ENCODE results near the gene ADCY10.

ADCY10 gene

GRCh38 chr1:167776151-167776550 lies 137.8 kb downstream of the ADCY10 start:
- DNase-seq: no peak

GRCh38 chr1:167775178-167775577 lies 138.8 kb downstream of the ADCY10 start:
- no peak for DNase-seq

- DNase-seq: no peak
Observed at GRCh38 chr1:167774710-167775109, 139.2 kb downstream of the ADCY10 start.

GRCh38 chr1:167773516-167773915 lies 140.4 kb downstream of the ADCY10 start:
- DNase-seq: no peak

GRCh38 chr1:167772436-167772835 lies 141.5 kb downstream of the ADCY10 start:
- no peak for DNase-seq

- no peak for DNase-seq
Observed at GRCh38 chr1:167770127-167770526, 143.8 kb downstream of the ADCY10 start.

- no peak for DNase-seq
Observed at GRCh38 chr1:167767761-167768160, 146.2 kb downstream of the ADCY10 start.

- DNase-seq: no peak
Observed at GRCh38 chr1:167766538-167766937, 147.4 kb downstream of the ADCY10 start.

- no peak for DNase-seq
Observed at GRCh38 chr1:167765496-167765895, 148.4 kb downstream of the ADCY10 start.

GRCh38 chr1:167764458-167765330 lies 149.2 kb downstream of the ADCY10 start:
- DNase-seq: no peak

GRCh38 chr1:167763525-167764220 lies 150.3 kb downstream of the ADCY10 start:
- DNase-seq: no peak

GRCh38 chr1:167762061-167762746 lies 151.7 kb downstream of the ADCY10 start:
- DNase-seq: no peak

GRCh38 chr1:167761400-167761799 lies 152.5 kb downstream of the ADCY10 start:
- DNase-seq: no peak

Data from DMS79 treated with DMSO at 0.1 percent for 48 hours (cell line).